Measurements from ENCODE around the gene HAAO. TPM values are rescaled to one million over a fixed set of nuclear protein-coding genes. Genes with fewer than 3 reads are reported as not detected.

HAAO gene
- total RNA-seq, 1 donor from 2014 or later: not detected

- Mint-ChIP-seq H3K9me3 (ENCODE audit: unreplicated experiment) (peaks cover 8% of the 10 kb centered on the region), H3K4me1 (ENCODE audit: low read depth, unreplicated experiment) (peaks cover 15% of the 10 kb centered on the region), H3K27ac (ENCODE audit: unreplicated experiment) (no peak overlapping the region), H3K27me3 (ENCODE audit: unreplicated experiment) (peaks cover 23% of the 10 kb centered on the region), H3K36me3 (ENCODE audit: unreplicated experiment) (peaks cover 8% of the 10 kb centered on the region), H3K4me3 (ENCODE audit: unreplicated experiment) (no peak overlapping the region)
- DNase-seq: no peak
- no peak for TF ChIP-seq CTCF (IDR thresholded peaks at IDR 0.05; ENCODE audit: partially characterized antibody, unreplicated experiment)
Observed at GRCh38 chr2:42789751-42790150, 2.6 kb downstream of the HAAO start.

DNA sequence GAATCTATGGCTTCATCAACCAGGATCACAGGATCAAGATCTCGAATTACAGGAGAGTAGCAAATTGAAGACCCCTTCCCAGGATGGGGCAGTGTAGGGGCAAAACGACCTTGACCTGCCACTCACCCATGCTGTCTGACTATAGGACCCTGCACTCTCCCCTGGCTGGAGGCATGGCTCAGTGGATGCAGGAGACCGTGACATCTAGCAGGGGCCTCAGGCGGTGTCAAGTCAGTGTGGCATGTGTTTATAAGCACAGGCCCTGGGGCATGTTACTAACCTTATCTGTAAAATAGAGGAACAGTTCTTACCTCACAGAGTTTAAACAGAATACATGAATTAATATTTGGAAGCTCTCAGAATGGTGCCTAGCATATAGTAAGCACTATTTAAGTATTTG, 3.5 kb downstream of the HAAO start:
- no peak for TF ChIP-seq CTCF (IDR thresholded peaks at IDR 0.05; ENCODE audit: partially characterized antibody, unreplicated experiment)
- Mint-ChIP-seq H3K36me3 (ENCODE audit: unreplicated experiment) (peaks cover 8% of the 10 kb centered on the region), H3K4me3 (ENCODE audit: unreplicated experiment) (no peak overlapping the region)

DNA sequence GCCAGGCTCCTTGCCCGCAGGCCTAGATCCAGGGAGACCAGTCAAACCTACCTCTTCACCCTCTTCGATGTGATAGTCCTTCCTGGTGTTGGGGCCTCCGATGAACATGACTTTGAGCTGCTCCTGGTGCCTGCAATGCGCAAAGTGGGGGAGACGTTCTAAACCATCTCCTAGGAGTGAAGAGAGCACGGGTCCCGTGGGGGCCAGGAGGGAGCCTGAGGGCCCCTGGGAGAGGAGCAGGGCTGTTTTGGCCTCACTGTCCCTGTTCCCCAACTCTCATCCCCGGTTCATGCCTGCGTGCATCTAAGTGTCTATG, 3.9 kb downstream of the HAAO start:
- H3K4me3 Mint-ChIP-seq (ENCODE audit: unreplicated experiment): no peak overlapping the region
- no peak for DNase-seq
- H3K27me3 Mint-ChIP-seq (ENCODE audit: unreplicated experiment): peaks cover 18% of the 10 kb centered on the region
- no peak overlapping the region for H3K27ac Mint-ChIP-seq (ENCODE audit: unreplicated experiment)
- no peak for TF ChIP-seq CTCF (IDR thresholded peaks at IDR 0.05; ENCODE audit: partially characterized antibody, unreplicated experiment)
- peaks cover 7% of the 10 kb centered on the region for H3K9me3 Mint-ChIP-seq (ENCODE audit: unreplicated experiment)
- H3K36me3 Mint-ChIP-seq (ENCODE audit: unreplicated experiment): peaks cover 8% of the 10 kb centered on the region
- H3K4me1 Mint-ChIP-seq (ENCODE audit: low read depth, unreplicated experiment): peaks cover 11% of the 10 kb centered on the region

More for the DNA sequence above, 3.5 kb downstream of the HAAO start:
- H3K27ac Mint-ChIP-seq (ENCODE audit: unreplicated experiment): no peak overlapping the region
- H3K4me1 Mint-ChIP-seq (ENCODE audit: low read depth, unreplicated experiment): peaks cover 11% of the 10 kb centered on the region
- peaks cover 22% of the 10 kb centered on the region for H3K27me3 Mint-ChIP-seq (ENCODE audit: unreplicated experiment)
- no peak for DNase-seq
- H3K9me3 Mint-ChIP-seq (ENCODE audit: unreplicated experiment): peaks cover 9% of the 10 kb centered on the region

- Mint-ChIP-seq H3K36me3 (ENCODE audit: unreplicated experiment) (peaks cover 8% of the 10 kb centered on the region), H3K27me3 (ENCODE audit: unreplicated experiment) (peaks cover 17% of the 10 kb centered on the region), H3K4me1 (ENCODE audit: low read depth, unreplicated experiment) (peaks cover 11% of the 10 kb centered on the region), H3K27ac (ENCODE audit: unreplicated experiment) (no peak overlapping the region), H3K9me3 (ENCODE audit: unreplicated experiment) (peaks cover 7% of the 10 kb centered on the region), H3K4me3 (ENCODE audit: unreplicated experiment) (no peak overlapping the region)
- TF ChIP-seq CTCF (IDR thresholded peaks at IDR 0.05; ENCODE audit: partially characterized antibody, unreplicated experiment): no peak
- no peak for DNase-seq
Observed at GRCh38 chr2:42787788-42788477, 4.5 kb downstream of the HAAO start.

DNA sequence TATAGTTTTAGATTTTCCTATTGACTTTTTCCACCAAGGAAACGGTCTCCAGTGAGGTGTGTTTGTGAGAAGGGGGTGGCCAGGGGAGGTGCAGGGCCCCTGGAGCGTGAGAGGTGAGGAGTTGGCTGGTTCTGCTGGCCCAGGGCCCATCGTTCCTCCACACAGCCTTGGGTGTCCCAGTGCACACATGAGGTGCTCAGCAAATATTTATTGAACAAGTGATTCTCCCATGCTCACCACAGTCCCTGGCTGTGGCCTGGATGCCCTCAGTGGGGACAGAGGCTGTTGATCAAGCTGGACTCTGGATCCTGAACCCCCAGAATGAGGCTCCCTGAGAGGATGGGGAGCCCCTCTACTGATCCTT, 5.0 kb downstream of the HAAO start:
- peaks cover 13% of the 10 kb centered on the region for H3K9me3 Mint-ChIP-seq (ENCODE audit: unreplicated experiment)
- no peak overlapping the region for H3K27ac Mint-ChIP-seq (ENCODE audit: unreplicated experiment)

More for the DNA sequence above, 5.0 kb downstream of the HAAO start:
- H3K36me3 Mint-ChIP-seq (ENCODE audit: unreplicated experiment): peaks cover 13% of the 10 kb centered on the region
- H3K27me3 Mint-ChIP-seq (ENCODE audit: unreplicated experiment): peaks cover 17% of the 10 kb centered on the region
- H3K4me1 Mint-ChIP-seq (ENCODE audit: low read depth, unreplicated experiment): peaks cover 11% of the 10 kb centered on the region
- no peak for DNase-seq
- no peak for TF ChIP-seq CTCF (IDR thresholded peaks at IDR 0.05; ENCODE audit: partially characterized antibody, unreplicated experiment)
- H3K4me3 Mint-ChIP-seq (ENCODE audit: unreplicated experiment): no peak overlapping the region

All from glutamatergic neuron (in vitro differentiated cells).